NOMO-1 treated with DMSO at 0.1 percent for 48 hours (cell line): ENCODE measurements around the gene LAMP1.
A peak's percentile ranks its signal among the peaks of the same experiment; 100 is the strongest.
"Not testable (repeated sequence)": the region's sequence is repeated elsewhere in the genome, so short reads cannot be mapped to it uniquely, and the experiment has no call there.

Experiments used
- DNase-seq: peaks from one replicate; lab custom pipeline; 2025; ENCODE audit not compliant: unreplicated experiment; lab: John Stamatoyannopoulos, UW

Gene LAMP1, protein sequence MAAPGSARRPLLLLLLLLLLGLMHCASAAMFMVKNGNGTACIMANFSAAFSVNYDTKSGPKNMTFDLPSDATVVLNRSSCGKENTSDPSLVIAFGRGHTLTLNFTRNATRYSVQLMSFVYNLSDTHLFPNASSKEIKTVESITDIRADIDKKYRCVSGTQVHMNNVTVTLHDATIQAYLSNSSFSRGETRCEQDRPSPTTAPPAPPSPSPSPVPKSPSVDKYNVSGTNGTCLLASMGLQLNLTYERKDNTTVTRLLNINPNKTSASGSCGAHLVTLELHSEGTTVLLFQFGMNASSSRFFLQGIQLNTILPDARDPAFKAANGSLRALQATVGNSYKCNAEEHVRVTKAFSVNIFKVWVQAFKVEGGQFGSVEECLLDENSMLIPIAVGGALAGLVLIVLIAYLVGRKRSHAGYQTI

DNA sequence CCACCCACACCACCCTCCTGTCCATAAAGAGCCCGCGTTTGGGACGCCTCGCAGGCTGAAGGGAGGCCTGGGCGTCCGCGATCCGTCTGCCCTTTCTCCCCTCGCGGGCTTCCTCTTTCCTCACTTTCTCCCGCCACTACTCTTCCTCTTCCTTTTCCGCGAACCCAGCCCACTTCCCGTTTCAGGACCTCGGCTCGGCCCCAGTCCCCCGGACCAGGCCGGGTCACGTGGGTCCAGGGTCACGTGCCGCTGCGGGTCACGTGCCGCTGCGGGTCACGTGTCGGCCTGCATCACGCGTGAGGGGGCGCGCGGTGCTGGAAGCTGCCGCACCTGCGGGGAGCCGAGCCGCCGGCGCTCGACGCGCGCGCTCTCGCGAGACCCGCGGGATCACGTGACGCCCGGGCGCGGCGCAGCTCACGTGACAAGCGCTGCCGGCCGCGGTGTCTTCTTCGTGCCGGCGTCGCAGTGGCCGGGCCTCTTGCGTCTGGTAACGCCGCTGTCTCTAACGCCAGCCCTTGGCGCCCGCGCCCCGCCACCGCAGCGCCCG lies at the start of gene LAMP1:
LAMP1 (plus strand) TSS at position 417 of the 547 bp plus-strand sequence. CDS start 196 bp downstream, outside the sequence.
- peak; percentile 97 for DNase-seq

DNA sequence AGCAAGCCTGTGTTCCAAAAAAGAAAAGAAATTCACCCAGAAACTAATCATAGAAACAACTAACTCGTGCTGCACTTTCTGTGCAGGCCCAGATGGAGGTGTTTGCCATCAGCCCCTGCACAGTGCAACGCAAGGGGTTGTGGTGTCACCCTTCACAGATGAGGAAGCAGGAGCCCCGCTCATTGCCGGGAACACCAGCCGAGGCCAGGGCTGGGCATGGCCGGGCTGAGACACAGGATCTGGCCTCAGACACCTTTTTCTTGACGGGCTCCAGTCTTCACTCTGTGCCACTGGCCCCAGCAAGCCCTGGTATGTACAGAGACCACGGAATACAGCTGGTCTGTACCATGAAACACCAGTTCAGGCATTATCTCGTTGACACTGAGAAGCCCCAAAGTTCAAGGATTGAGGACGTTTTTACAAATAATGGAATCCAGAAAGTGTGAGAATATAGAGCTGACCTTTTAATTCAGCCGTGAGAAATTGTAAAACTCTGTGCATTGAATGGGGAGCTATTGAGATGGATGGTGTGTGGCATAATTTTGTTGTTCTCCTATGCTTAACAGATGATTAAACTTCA lies 44.4 kb upstream of the LAMP1 start:
- no peak for DNase-seq

DNA sequence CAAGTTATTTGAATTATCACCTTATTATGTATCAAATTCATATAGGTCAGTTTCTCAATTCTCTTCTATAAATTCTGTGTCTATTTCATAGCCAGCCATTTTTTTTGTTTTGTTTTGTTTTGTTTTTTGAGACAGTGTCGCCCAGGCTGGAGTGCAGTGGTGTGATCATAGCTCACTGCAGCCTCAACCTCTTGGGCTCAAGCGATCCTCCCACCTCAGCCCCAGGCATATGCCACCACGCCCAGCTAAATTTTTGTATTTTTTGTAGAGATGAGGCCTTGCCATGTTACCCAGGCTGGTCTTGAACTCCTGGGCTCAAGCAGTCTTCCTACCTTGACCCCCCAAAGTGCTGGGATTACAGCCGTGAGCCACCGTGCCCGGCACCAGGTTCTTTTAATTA lies 39.1 kb upstream of the LAMP1 start:
- DNase-seq, result not testable (repeated sequence)

- DNase-seq, result peak; percentile 21
Observed at GRCh38 chr13:113258321-113259054, 38.6 kb upstream of the LAMP1 start.

DNA sequence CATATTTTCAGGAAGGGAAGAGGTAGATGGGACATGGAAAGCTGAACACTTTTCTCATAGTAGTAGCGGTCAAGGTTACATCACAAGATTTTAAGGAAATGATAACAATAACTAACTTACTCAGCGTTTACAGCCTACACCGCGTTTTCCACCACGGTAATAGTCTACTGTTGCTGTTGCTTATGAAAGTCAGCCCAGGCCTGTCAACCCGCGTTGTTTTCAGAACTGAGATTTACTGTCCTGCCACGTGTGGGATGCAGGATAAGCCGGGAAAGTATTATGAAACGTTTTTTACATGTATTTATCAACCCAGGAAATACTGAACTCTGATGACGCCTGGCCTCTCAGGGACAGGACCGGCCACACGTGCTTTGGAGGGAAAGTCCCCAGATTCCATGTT lies 36.0 kb upstream of the LAMP1 start:
- no peak for DNase-seq

DNA sequence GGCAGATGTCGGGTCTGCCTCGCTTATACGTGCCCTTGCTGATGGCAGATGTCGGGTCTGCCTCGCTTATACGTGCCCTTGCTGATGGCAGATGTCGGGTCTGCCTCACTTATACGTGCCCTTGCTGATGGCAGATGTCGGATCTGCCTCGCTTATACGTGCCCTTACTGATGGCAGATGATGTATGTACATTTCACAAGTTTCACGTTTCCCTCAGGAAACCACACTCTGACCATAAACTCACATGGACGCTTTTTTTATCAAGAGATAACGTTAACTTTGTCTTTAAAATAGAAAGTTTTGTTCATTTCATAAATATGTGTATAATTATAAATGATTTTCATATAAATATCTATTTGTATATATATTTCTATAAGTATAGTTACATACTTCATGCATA lies 34.0 kb upstream of the LAMP1 start:
- DNase-seq, result not testable (repeated sequence)

DNA sequence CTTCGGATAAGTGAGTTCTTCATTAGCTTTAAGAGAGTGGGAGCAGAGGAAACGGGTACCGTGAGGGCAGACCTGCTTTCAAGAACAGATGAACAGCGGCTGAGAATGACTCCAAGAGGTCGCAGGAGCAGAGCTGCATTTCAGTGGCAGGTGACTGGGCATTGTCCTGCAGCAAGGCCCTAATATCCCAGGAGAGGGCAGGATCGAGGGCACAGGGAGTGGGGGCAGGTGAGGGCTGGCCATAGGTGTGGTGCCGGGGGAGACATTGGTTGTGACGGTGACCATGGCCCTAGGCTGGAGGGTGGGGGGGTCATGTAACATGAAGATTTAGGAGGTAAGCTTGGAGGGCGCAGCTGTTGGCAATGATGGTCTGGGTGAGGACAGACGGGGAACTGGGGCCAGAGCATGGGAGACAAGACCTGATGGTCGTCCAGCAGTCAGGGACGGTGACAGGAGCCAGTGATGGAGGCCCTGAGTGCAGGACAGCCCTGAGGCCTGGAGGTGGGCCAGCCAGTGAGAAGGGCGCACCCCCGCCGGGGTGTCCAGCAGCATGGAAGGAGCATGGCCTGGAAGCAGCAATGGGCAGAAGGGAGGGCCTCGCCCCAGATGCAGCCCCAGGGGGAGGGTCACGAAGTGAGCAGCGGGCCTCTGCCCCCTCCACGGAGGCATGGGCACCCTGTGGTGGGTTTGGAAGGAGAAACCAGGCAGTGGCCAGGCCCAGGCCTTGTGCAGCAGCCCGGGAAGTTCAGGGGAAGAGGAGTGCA lies 29.2 kb upstream of the LAMP1 start:
- DNase-seq, result no peak

DNA sequence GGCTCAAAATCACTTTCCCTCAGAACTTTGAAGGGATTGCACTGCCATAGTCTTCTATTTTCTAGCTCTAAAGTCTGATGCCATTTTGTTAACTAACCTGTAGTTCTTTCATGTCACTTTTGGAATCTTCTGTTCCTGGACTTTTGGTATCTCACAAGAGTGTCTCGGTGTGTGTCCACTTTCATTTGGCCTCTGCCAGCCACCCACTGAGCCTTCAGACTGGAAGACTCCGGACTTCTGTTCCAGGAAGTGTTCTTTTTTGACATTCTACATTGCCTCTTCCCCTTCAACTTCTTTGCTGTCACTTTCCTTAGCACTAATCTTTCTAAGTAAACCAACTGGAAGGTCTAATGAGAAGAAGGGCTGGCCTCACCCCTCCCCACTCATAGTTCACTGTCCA lies 25.0 kb upstream of the LAMP1 start:
- no peak for DNase-seq

GRCh38 chr13:113272701-113273181 lies 24.3 kb upstream of the LAMP1 start:
- no peak for DNase-seq

GRCh38 chr13:113273321-113273720 lies 23.7 kb upstream of the LAMP1 start:
- no peak for DNase-seq

- DNase-seq, result no peak
Observed at GRCh38 chr13:113273851-113274590, 23.0 kb upstream of the LAMP1 start.

DNA sequence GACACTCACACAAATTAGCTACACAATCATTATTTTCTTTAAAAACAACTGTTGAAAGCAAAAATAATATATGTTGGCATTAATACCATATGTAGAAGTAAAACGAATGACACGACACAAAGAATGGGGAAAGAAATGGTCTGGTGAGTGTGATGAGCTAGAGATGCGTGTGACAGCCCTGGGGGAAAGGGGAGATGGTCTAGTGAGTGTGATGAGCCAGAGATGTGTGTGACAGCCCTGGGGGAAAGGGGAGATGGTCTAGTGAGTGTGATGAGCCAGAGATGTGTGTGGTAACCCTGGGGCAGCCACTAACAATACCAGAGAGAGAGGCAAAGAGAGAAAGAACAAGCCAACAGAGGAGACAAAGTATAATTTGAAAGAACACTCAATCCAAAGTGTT lies 22.3 kb upstream of the LAMP1 start:
- DNase-seq, result no peak

GRCh38 chr13:113275387-113275786 lies 21.7 kb upstream of the LAMP1 start:
- DNase-seq, result peak; percentile 20

GRCh38 chr13:113280126-113280525 lies 16.9 kb upstream of the LAMP1 start:
- DNase-seq, result no peak

DNA sequence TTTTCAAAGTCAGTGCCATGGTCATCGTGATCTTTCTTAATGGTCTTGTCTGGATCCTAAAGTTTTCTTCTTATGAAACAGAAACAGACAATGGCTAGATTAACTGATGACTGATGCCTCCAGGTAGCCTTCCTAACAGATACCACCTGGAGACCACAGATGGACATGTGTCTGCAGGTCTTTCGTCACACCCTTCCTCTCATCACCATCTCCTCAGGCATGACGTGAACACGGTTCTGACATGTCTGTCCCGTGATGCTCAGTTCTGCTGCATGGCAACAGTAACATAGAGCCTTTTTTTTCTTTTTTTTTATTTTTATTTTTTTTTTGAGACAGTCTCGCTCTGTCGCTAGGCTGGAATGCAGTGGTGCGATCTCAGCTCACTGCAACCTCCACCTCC lies 13.1 kb upstream of the LAMP1 start:
- no peak for DNase-seq

DNA sequence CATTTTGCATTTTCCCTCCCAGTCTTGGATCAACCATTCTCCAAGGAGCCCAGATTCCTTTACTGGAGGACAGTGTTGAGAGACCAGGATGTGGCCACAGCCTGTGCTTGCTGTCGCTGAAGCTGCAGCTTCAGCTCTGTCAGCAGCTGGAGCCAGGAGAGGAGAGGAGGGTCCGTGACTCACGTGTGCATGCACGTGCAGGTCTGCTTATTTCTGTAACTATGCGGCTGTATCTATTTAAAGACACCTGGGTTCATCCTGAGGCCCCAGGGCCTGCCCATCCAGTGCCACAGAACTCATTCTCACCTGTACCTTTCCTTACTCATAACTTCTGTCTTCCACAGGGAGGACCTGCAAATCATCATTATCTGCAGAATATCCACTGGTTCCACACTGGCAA lies 8.2 kb upstream of the LAMP1 start:
- DNase-seq, result no peak

DNA sequence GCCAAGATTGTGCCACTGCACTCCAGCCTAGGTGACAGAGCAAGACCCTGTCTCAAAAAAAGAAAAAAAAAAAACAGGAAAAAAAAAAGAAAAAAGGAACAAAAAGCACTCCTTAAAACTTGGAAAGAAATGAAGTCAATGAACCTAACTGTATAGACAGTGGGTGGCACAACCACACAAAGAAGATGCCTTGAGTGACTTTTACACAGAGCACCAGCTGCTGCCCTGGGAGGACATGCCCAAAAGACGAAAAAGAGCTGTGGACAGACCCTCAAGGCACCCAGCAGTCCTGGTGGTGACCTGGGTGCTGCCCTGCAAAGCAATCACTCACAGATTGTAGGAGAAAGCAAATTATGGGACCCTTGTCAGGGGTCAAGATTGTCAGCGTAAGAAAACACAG lies 5.9 kb upstream of the LAMP1 start:
- no peak for DNase-seq

GRCh38 chr13:113292021-113292862 lies 4.8 kb upstream of the LAMP1 start:
- peak; percentile 29 for DNase-seq

GRCh38 chr13:113293686-113294085 lies 3.4 kb upstream of the LAMP1 start:
- DNase-seq, result no peak
